Chondrocyte (in vitro differentiated cells): ENCODE results near the gene PPFIA2. TPM values are rescaled to one million over a fixed set of nuclear protein-coding genes. Genes with fewer than 3 reads are reported as not detected.
"Not testable (repeated sequence)": the region's sequence is repeated elsewhere in the genome, so short reads cannot be mapped to it uniquely, and the experiment has no call there.

Source experiments
- DNase-seq: peaks from one replicate; pipeline ENCODE4 v3.0.0; 2021; ENCODE audit warnings: mixed read lengths, low spot score
- H3K27ac Mint-ChIP-seq: one replicate; pipeline ENCODE4 v1.8.0; 2021; ENCODE audit warnings: mild to moderate bottlenecking, moderate library complexity, mixed read lengths; ENCODE audit not compliant: unreplicated experiment
- H3K27me3 Mint-ChIP-seq: 2 replicates; pipeline ENCODE4 v1.8.0; 2021; ENCODE audit warnings: low read depth, mixed read lengths
- H3K36me3 Mint-ChIP-seq: 2 replicates; pipeline ENCODE4 v1.8.0; 2021; ENCODE audit warnings: low read depth, mixed read lengths
- H3K4me1 Mint-ChIP-seq: 2 replicates; pipeline ENCODE4 v1.8.0; 2021; ENCODE audit warnings: low read depth, mild to moderate bottlenecking, mixed read lengths
- H3K4me3 Mint-ChIP-seq: one replicate; pipeline ENCODE4 v1.8.0; 2021; ENCODE audit warnings: mild to moderate bottlenecking, moderate library complexity, mixed read lengths; ENCODE audit not compliant: unreplicated experiment
- H3K9me3 Mint-ChIP-seq: 2 replicates; pipeline ENCODE4 v1.8.0; 2021; ENCODE audit warnings: low read depth, mixed read lengths
- total RNA-seq: library from RNA; stranded (reverse); gene quantifications from 3 replicates; pipeline ENCODE4 v1.2.1, GENCODE V29; 2021
- TF ChIP-seq, protein P1 (sequence below): fragments of 200-600 bp; sonication (generic); IDR thresholded peaks from 2 replicates; pipeline ENCODE4 v1.5.0; 2021; ENCODE audit warnings: antibody characterized with exemption, mild to moderate bottlenecking, moderate library complexity

The PPFIA2 gene
- total RNA-seq, 1 donor from 2014 or later, result not detected

DNA sequence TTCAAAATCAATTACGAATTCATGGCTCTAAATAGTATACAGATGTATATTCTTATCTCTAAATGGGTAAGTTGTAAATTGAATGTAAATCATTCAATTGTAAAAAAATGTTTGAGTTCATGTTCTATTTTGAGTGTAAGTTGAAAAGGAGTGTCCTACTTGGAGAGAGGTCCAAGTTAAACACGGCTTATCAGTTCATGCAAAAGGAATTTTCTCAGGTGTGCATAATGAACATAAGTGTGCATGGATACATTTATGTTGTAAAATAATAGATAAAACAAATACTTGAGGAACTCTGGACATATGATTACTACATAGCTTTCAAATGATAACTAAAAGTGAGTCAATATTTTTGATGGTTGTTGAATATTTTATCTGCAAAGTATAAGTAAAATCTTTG, 79.5 kb downstream of the PPFIA2 start:
- H3K36me3 Mint-ChIP-seq, result no peaks in the 10 kb centered on the region
- H3K27me3 Mint-ChIP-seq, result peaks cover 15% of the 10 kb centered on the region
- no peak overlapping the region for H3K4me3 Mint-ChIP-seq
- DNase-seq, result no peak
- no peak overlapping the region for H3K27ac Mint-ChIP-seq
- TF ChIP-seq, protein P1, sequence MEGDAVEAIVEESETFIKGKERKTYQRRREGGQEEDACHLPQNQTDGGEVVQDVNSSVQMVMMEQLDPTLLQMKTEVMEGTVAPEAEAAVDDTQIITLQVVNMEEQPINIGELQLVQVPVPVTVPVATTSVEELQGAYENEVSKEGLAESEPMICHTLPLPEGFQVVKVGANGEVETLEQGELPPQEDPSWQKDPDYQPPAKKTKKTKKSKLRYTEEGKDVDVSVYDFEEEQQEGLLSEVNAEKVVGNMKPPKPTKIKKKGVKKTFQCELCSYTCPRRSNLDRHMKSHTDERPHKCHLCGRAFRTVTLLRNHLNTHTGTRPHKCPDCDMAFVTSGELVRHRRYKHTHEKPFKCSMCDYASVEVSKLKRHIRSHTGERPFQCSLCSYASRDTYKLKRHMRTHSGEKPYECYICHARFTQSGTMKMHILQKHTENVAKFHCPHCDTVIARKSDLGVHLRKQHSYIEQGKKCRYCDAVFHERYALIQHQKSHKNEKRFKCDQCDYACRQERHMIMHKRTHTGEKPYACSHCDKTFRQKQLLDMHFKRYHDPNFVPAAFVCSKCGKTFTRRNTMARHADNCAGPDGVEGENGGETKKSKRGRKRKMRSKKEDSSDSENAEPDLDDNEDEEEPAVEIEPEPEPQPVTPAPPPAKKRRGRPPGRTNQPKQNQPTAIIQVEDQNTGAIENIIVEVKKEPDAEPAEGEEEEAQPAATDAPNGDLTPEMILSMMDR, result no peak
- H3K4me1 Mint-ChIP-seq, result no peaks in the 10 kb centered on the region
- H3K9me3 Mint-ChIP-seq, result no peaks in the 10 kb centered on the region

DNA sequence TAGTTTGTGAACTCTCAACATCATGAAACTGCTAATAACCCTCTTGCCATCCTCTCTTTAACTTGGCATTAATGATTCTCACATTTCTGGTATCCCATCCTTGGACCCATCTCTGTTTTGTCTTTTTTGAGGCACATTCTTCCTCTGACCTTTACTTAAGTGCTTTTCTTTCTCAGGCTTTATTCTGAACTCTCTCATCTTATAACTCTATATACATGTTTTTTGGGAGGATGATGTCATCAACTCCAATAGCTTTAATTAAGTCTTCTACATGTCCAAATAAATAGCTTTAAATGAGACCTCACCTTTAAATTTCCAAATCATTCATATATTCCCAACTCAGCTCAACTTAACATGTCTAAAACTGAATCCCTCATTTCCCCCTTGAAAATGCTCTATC, 88.4 kb downstream of the PPFIA2 start:
- no peaks in the 10 kb centered on the region for H3K9me3 Mint-ChIP-seq
- H3K4me1 Mint-ChIP-seq, result no peaks in the 10 kb centered on the region
- H3K4me3 Mint-ChIP-seq, result no peak overlapping the region
- H3K27me3 Mint-ChIP-seq, result peaks cover 10% of the 10 kb centered on the region
- H3K27ac Mint-ChIP-seq, result no peak overlapping the region
- TF ChIP-seq, protein P1, result no peak
- no peak for DNase-seq
- no peaks in the 10 kb centered on the region for H3K36me3 Mint-ChIP-seq

GRCh38 chr12:81668475-81668874, 90.7 kb downstream of the PPFIA2 start:
- Mint-ChIP-seq H3K27ac (no peak overlapping the region), H3K27me3 (peaks cover 4% of the 10 kb centered on the region), H3K9me3 (no peaks in the 10 kb centered on the region), H3K36me3 (no peaks in the 10 kb centered on the region), H3K4me1 (no peaks in the 10 kb centered on the region), H3K4me3 (no peak overlapping the region)
- TF ChIP-seq, protein P1, result no peak
- DNase-seq, result no peak

DNA sequence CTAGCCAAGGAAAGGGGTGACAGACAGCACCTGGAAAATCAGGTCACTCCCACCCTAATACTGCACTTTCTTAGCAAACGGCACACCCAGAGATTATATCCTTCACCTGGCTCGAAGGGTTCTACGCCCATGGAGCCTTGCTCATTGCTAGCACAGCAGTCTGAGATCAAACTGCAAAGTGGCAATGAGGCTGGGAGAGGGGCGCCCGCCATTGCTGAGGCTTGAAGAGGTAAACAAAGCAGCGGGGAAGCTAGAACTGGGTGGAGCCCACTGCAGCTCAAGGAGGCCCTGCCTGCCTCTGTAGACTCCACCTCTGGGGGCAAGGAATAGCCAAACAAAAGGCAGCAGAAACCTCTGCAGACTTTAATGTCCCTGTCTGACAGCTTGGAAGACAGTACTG, 99.8 kb downstream of the PPFIA2 start:
- not testable (repeated sequence) for H3K27ac Mint-ChIP-seq, H3K36me3 Mint-ChIP-seq, H3K9me3 Mint-ChIP-seq, H3K4me3 Mint-ChIP-seq, DNase-seq, H3K4me1 Mint-ChIP-seq, H3K27me3 Mint-ChIP-seq

DNA sequence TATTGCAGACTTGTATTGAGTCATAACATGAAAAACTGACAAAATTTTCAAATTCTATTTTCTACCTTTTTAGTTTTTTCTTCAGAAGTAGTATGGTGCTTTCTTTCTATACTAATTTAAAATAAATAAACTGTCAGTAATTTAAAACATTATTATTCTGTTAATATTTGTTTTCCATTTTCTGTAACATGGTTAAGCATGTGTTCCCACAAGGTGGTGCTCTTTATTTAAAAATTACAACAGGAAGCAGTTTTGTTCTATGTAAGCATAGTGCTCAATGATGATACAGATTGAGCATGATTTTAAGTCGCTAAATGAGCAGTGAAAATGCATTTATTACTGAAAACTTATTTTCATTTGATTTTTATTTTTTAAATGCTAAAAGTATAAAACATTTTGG, 114.6 kb downstream of the PPFIA2 start:
- no peaks in the 10 kb centered on the region for H3K9me3 Mint-ChIP-seq
- H3K27me3 Mint-ChIP-seq, result peaks cover 18% of the 10 kb centered on the region
- H3K36me3 Mint-ChIP-seq, result no peaks in the 10 kb centered on the region
- TF ChIP-seq, protein P1, result peak; percentile 87
- H3K4me3 Mint-ChIP-seq, result no peak overlapping the region
- no peak for DNase-seq
- H3K27ac Mint-ChIP-seq, result no peak overlapping the region
- H3K4me1 Mint-ChIP-seq, result no peaks in the 10 kb centered on the region

- H3K4me1 Mint-ChIP-seq, result peaks cover 6% of the 10 kb centered on the region
- TF ChIP-seq, protein P1, result no peak
- H3K9me3 Mint-ChIP-seq, result no peaks in the 10 kb centered on the region
- no peak overlapping the region for H3K27ac Mint-ChIP-seq
- peaks cover 16% of the 10 kb centered on the region for H3K27me3 Mint-ChIP-seq
- no peak for DNase-seq
- no peaks in the 10 kb centered on the region for H3K36me3 Mint-ChIP-seq
- H3K4me3 Mint-ChIP-seq, result no peak overlapping the region
These were observed 120.0 kb downstream of the PPFIA2 start for GRCh38 chr12:81639196-81639595.
